Peyer's patch (tissue), 4 donors: ENCODE results near the gene ENPP3.

ENCODE experiments used
- POLR2A ChIP-seq, 2 donors: fragments of 450-650 bp; IDR thresholded peaks; one replicate each; pipeline ENCODE4 v1.5.1; 2017; ENCODE audit warnings: antibody characterized with exemption in 2 of 2, mild to moderate bottlenecking in 2 of 2, moderate library complexity in 2 of 2
- TF ChIP-seq, protein P1 (sequence below), 6 experiments: fragments of 450-650 bp in 4 of 6; fragments of 200-600 bp in 2 of 6; sonication (generic) in 1 of 6; IDR thresholded peaks; one replicate each; pipeline ENCODE4 v1.5.1; 2017 to 2019; ENCODE audit warnings: antibody characterized with exemption in 6 of 6, mild to moderate bottlenecking in 3 of 6, moderate library complexity in 1 of 6

DNA sequence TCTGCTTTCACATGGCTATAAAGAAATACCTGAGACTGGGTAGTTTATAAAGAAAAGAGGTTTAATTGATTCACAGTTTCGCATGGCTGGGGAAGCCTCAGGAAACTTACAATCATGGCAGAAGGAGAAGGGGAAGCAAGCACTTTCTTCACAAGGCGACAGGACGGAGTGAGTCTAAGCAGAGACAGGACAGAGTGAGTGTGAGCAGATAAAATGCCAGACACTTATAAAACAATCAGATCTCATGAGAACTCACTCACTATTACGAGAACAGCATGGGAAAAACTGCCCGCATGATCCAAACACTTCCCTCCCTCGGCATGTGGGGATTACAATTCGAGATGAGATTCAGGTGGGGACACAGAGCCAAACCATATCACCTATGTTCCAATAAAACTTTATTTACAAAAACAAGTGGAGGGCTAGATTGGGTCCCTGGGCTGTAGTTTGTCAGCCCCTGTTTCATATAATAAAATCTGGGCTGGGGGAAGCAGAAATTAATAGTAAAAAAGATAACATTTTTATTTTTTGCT is 110.8 kb downstream of the ENPP3 start:
- TF ChIP-seq, protein P1, sequence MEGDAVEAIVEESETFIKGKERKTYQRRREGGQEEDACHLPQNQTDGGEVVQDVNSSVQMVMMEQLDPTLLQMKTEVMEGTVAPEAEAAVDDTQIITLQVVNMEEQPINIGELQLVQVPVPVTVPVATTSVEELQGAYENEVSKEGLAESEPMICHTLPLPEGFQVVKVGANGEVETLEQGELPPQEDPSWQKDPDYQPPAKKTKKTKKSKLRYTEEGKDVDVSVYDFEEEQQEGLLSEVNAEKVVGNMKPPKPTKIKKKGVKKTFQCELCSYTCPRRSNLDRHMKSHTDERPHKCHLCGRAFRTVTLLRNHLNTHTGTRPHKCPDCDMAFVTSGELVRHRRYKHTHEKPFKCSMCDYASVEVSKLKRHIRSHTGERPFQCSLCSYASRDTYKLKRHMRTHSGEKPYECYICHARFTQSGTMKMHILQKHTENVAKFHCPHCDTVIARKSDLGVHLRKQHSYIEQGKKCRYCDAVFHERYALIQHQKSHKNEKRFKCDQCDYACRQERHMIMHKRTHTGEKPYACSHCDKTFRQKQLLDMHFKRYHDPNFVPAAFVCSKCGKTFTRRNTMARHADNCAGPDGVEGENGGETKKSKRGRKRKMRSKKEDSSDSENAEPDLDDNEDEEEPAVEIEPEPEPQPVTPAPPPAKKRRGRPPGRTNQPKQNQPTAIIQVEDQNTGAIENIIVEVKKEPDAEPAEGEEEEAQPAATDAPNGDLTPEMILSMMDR (IDR thresholded peaks at IDR 0.05), result no peak
- no peak for TF ChIP-seq POLR2A (IDR thresholded peaks at IDR 0.05)
